Measurements from ENCODE around the gene INS. TPM values are rescaled to one million over a fixed set of nuclear protein-coding genes. Genes with fewer than 3 reads are reported as not detected.

INS gene
- total and polyA plus RNA-seq, 2 donors (not counting 1 experiment from before 2014, with no cell fraction given), result not detected

DNA sequence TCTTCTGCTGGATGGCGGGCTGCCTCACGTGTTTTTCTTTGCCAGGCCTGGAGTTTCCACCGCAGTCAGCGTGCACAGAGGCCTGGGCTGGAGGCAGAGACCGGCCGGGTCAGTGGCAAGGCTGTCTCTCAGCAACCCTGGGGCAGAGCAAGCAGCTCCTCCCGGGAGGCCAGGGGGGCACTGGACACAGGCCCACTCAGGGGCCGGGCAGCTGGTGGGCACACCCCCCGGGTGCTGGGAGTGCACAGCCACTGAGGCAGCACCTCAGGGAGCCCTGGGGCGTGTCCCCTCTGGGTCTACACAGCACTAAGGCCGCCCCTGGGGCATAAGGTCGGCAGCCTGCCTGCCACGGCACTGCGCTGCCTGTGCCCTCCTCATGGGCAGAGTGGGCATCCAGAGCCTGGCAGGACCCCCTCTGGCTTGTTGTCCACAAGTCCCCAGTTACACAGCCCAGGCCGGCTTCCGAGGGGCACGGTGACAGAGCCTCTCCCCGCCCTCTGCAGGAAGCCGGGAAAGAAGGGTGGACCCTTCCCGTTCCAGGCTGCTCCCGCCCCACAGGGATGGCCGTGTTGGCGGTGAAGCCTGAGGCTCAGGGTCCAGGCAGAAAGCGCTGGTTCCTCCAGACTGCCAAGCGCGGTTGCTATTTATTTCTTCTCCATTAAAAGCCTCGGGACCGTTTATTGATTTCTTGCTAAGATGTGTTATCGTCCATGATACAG lies 29.1 kb upstream of the INS start:
- H4K20me1 ChIP-seq (ENCODE audit: control insufficient read depth, insufficient read depth, low read length, poor library complexity, severe bottlenecking), result no peaks in the 10 kb centered on the region
- ChIA-PET CTCF (no interaction called here), POLR2A (no interaction called here)
- H3K4me1 Mint-ChIP-seq, result peaks cover 11% of the 10 kb centered on the region
- WGBS (ENCODE audit: insufficient coverage), result 89% methylated on average over 27 of the region's 29 CpGs
- no peak overlapping the region for H3K4me3 ChIP-seq (ENCODE audit: control extremely low read depth in 1 of 5, extremely low read depth in 1 of 5, insufficient read depth in 1 of 5, low read depth in 2 of 5, low read length in 4 of 5)
- H3K36me3 ChIP-seq (replicated peaks in 1 of 2; ENCODE audit: control extremely low read depth in 1 of 2, control insufficient read depth in 1 of 2, extremely low read depth in 1 of 2, insufficient read depth in 2 of 2, low read length in 1 of 2), result no peaks in the 10 kb centered on the region
- H3K27ac Mint-ChIP-seq, result no peak overlapping the region
- no peak overlapping the region for H3K4me3 Mint-ChIP-seq
- TF ChIP-seq, protein P1, sequence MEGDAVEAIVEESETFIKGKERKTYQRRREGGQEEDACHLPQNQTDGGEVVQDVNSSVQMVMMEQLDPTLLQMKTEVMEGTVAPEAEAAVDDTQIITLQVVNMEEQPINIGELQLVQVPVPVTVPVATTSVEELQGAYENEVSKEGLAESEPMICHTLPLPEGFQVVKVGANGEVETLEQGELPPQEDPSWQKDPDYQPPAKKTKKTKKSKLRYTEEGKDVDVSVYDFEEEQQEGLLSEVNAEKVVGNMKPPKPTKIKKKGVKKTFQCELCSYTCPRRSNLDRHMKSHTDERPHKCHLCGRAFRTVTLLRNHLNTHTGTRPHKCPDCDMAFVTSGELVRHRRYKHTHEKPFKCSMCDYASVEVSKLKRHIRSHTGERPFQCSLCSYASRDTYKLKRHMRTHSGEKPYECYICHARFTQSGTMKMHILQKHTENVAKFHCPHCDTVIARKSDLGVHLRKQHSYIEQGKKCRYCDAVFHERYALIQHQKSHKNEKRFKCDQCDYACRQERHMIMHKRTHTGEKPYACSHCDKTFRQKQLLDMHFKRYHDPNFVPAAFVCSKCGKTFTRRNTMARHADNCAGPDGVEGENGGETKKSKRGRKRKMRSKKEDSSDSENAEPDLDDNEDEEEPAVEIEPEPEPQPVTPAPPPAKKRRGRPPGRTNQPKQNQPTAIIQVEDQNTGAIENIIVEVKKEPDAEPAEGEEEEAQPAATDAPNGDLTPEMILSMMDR (IDR thresholded peaks at IDR 0.05), result no peak
- TF ChIP-seq EZH2 (IDR thresholded peaks at IDR 0.05; ENCODE audit: borderline replicate concordance, insufficient read depth, low read depth, low read length, poor library complexity, severe bottlenecking), result no peak
- intact Hi-C loops (cut with micrococcal nuclease), result loop anchor here (5.0 kb wide), 1 partner anchor 337 kb away; no protein-coding TSS in a partner anchor
- no peaks in the 10 kb centered on the region for H3K79me2 ChIP-seq (ENCODE audit: control insufficient read depth, insufficient read depth, low read length)
- DNase-seq (no peak), ATAC-seq (ENCODE audit: low read depth) (no peak)
- H3K27me3 Mint-ChIP-seq, result peaks cover 9% of the 10 kb centered on the region
- no peak overlapping the region for H2AFZ ChIP-seq (ENCODE audit: insufficient read depth, low read depth, low read length, poor library complexity, severe bottlenecking)
- no peaks in the 10 kb centered on the region for H3K9me3 ChIP-seq (ENCODE audit: control extremely low read depth in 1 of 3, control insufficient read depth in 2 of 3, insufficient read depth in 1 of 3, low read length in 2 of 3)
- no peak overlapping the region for H3K4me2 ChIP-seq (replicated peaks; ENCODE audit: low read depth, low read length, poor library complexity, severe bottlenecking)
- no peak overlapping the region for H3K9ac ChIP-seq (ENCODE audit: low read length)
- peaks cover 0 to 10% (median 0%) of the 10 kb centered on the region in 4 experiments for H3K27me3 ChIP-seq (replicated peaks in 1 of 4; ENCODE audit: control extremely low read depth in 1 of 4, control insufficient read depth in 3 of 4, insufficient read depth in 4 of 4, low read length in 3 of 4)
- H3K4me1 ChIP-seq (ENCODE audit: control insufficient read depth in 2 of 2, insufficient read depth in 2 of 2, low read length in 2 of 2), result peaks cover 9 to 30% of the 10 kb centered on the region in 2 donors
- H3K9me3 Mint-ChIP-seq (ENCODE audit: insufficient read depth), result no peaks in the 10 kb centered on the region
- H3K27ac ChIP-seq (ENCODE audit: low read length in 2 of 2), result no peak overlapping the region

DNA sequence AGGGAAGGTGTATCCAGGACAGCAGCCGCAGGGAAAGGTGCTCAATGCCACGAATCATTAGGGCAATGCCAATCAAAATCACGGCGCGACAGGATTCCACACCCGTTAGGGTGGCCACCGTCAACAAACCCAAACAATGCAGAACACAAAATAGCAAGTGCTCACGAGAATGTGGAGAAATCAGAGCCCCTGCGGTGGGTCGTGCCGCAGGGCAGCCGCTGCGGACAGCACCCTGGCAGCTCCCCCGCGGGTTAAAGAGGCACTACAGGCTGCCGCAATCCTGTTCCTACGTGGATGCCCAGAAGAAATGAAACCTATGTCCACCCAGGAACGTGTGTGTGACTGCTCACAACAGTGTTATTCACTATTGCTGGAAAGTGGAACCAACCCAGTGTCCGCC lies 27.7 kb upstream of the INS start:
- no peak for ATAC-seq (ENCODE audit: low read depth)
- POLR2A ChIA-PET, result no interaction called here
- 96% methylated on average over 19 of the region's 19 CpGs for WGBS (ENCODE audit: insufficient coverage)

More for the DNA sequence above, 27.7 kb upstream of the INS start:
- no peak overlapping the region for H2AFZ ChIP-seq (ENCODE audit: insufficient read depth, low read depth, low read length, poor library complexity, severe bottlenecking)
- CTCF ChIA-PET, result interaction anchor here (5.4 kb wide), 1 partner anchor 231 kb away, joined by 42 read pairs; no protein-coding TSS in a partner anchor
- DNase-seq, result no peak
- H3K4me3 ChIP-seq (ENCODE audit: control extremely low read depth in 1 of 5, extremely low read depth in 1 of 5, insufficient read depth in 1 of 5, low read depth in 2 of 5, low read length in 4 of 5), result no peak overlapping the region
- H3K27me3 ChIP-seq (replicated peaks in 1 of 4; ENCODE audit: control extremely low read depth in 1 of 4, control insufficient read depth in 3 of 4, insufficient read depth in 4 of 4, low read length in 3 of 4), result peaks cover 0 to 5% (median 0%) of the 10 kb centered on the region in 4 experiments
- H3K9me3 Mint-ChIP-seq (ENCODE audit: insufficient read depth), result no peaks in the 10 kb centered on the region
- H3K79me2 ChIP-seq (ENCODE audit: control insufficient read depth, insufficient read depth, low read length), result no peaks in the 10 kb centered on the region
- no peaks in the 10 kb centered on the region for H4K20me1 ChIP-seq (ENCODE audit: control insufficient read depth, insufficient read depth, low read length, poor library complexity, severe bottlenecking)
- no peak for TF ChIP-seq EZH2 (IDR thresholded peaks at IDR 0.05; ENCODE audit: borderline replicate concordance, insufficient read depth, low read depth, low read length, poor library complexity, severe bottlenecking)
- TF ChIP-seq, protein P1 (IDR thresholded peaks at IDR 0.05), result no peak
- H3K36me3 ChIP-seq (replicated peaks in 1 of 2; ENCODE audit: control extremely low read depth in 1 of 2, control insufficient read depth in 1 of 2, extremely low read depth in 1 of 2, insufficient read depth in 2 of 2, low read length in 1 of 2), result no peaks in the 10 kb centered on the region
- intact Hi-C loops (cut with micrococcal nuclease), result loop anchor here (5.0 kb wide), 1 partner anchor 339 kb away; no protein-coding TSS in a partner anchor
- H3K9ac ChIP-seq (ENCODE audit: low read length), result no peak overlapping the region
- no peak overlapping the region for H3K27ac Mint-ChIP-seq
- peaks cover 11% of the 10 kb centered on the region for H3K4me1 Mint-ChIP-seq
- no peak overlapping the region for H3K4me2 ChIP-seq (replicated peaks; ENCODE audit: low read depth, low read length, poor library complexity, severe bottlenecking)
- H3K4me3 Mint-ChIP-seq, result no peak overlapping the region
- H3K27ac ChIP-seq (ENCODE audit: low read length in 2 of 2), result no peak overlapping the region
- peaks cover 9 to 26% of the 10 kb centered on the region in 2 donors for H3K4me1 ChIP-seq (ENCODE audit: control insufficient read depth in 2 of 2, insufficient read depth in 2 of 2, low read length in 2 of 2)
- peaks cover 10% of the 10 kb centered on the region for H3K27me3 Mint-ChIP-seq
- no peaks in the 10 kb centered on the region for H3K9me3 ChIP-seq (ENCODE audit: control extremely low read depth in 1 of 3, control insufficient read depth in 2 of 3, insufficient read depth in 1 of 3, low read length in 2 of 3)
